Measurements from ENCODE around the gene UBTD2.
"Not testable (repeated sequence)": the region's sequence is repeated elsewhere in the genome, so short reads cannot be mapped to it uniquely, and the experiment has no call there.

Gene UBTD2

GRCh38 chr5:172248637-172249036 is 34.9 kb downstream of the UBTD2 start:
- no peak for DNase-seq

- peak; percentile 4 for DNase-seq
Observed at GRCh38 chr5:172245703-172246125, 37.9 kb downstream of the UBTD2 start.

GRCh38 chr5:172245046-172245445 is 38.5 kb downstream of the UBTD2 start:
- DNase-seq, result no peak

GRCh38 chr5:172243302-172243701 is 40.3 kb downstream of the UBTD2 start:
- DNase-seq, result no peak

- DNase-seq, result no peak
Observed at GRCh38 chr5:172238334-172238733, 45.2 kb downstream of the UBTD2 start.

GRCh38 chr5:172235827-172236736 is 47.5 kb downstream of the UBTD2 start:
- DNase-seq, result no peak

- DNase-seq, result no peak
Observed at GRCh38 chr5:172235132-172235780, 48.3 kb downstream of the UBTD2 start.

GRCh38 chr5:172234031-172234430 is 49.5 kb downstream of the UBTD2 start:
- DNase-seq, result no peak

- no peak for DNase-seq
Observed at GRCh38 chr5:172229904-172230303, 53.7 kb downstream of the UBTD2 start.

- DNase-seq, result no peak
Observed at GRCh38 chr5:172224996-172225395, 58.6 kb downstream of the UBTD2 start.

- no peak for DNase-seq
Observed at GRCh38 chr5:172223901-172224873, 59.4 kb downstream of the UBTD2 start.

- DNase-seq, result no peak
Observed at GRCh38 chr5:172219296-172219695, 64.3 kb downstream of the UBTD2 start.

GRCh38 chr5:172216345-172216744 is 67.2 kb downstream of the UBTD2 start:
- DNase-seq, result no peak

- DNase-seq, result no peak
Observed at GRCh38 chr5:172213126-172213525, 70.4 kb downstream of the UBTD2 start.

- DNase-seq, result no peak
Observed at GRCh38 chr5:172211676-172212075, 71.9 kb downstream of the UBTD2 start.

GRCh38 chr5:172209714-172210113 is 73.8 kb downstream of the UBTD2 start:
- no peak for DNase-seq

GRCh38 chr5:172207511-172207910 is 76.1 kb downstream of the UBTD2 start:
- no peak for DNase-seq

GRCh38 chr5:172205984-172206383 is 77.6 kb downstream of the UBTD2 start:
- DNase-seq, result not testable (repeated sequence)

GRCh38 chr5:172200476-172200875 is 83.1 kb downstream of the UBTD2 start:
- no peak for DNase-seq

- no peak for DNase-seq
Observed at GRCh38 chr5:172199446-172199845, 84.1 kb downstream of the UBTD2 start.

- not testable (repeated sequence) for DNase-seq
Observed at GRCh38 chr5:172197775-172198174, 85.8 kb downstream of the UBTD2 start.

GRCh38 chr5:172194985-172195774 is 88.4 kb downstream of the UBTD2 start:
- DNase-seq, result no peak
